ENCODE data around the gene NEGR1.

GRCh38 chr1:71372496-71372895 is 909.8 kb downstream of the NEGR1 start:
- no peak for TF ChIP-seq EZH2 (IDR thresholded peaks at IDR 0.05; ENCODE audit: insufficient read depth, low read length)
- TF ChIP-seq, protein P1, sequence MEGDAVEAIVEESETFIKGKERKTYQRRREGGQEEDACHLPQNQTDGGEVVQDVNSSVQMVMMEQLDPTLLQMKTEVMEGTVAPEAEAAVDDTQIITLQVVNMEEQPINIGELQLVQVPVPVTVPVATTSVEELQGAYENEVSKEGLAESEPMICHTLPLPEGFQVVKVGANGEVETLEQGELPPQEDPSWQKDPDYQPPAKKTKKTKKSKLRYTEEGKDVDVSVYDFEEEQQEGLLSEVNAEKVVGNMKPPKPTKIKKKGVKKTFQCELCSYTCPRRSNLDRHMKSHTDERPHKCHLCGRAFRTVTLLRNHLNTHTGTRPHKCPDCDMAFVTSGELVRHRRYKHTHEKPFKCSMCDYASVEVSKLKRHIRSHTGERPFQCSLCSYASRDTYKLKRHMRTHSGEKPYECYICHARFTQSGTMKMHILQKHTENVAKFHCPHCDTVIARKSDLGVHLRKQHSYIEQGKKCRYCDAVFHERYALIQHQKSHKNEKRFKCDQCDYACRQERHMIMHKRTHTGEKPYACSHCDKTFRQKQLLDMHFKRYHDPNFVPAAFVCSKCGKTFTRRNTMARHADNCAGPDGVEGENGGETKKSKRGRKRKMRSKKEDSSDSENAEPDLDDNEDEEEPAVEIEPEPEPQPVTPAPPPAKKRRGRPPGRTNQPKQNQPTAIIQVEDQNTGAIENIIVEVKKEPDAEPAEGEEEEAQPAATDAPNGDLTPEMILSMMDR (IDR thresholded peaks at IDR 0.05; ENCODE audit: insufficient read depth, low read depth, low read length) = no peak
